GM12864 (cell line): ENCODE results near the gene TTC27.
A peak's percentile ranks its signal among the peaks of the same experiment; 100 is the strongest.

Experiments used
- DNase-seq: peaks from one replicate; pipeline ENCODE4 v3.0.0-alpha.2; 2011; ENCODE audit warnings: low read depth
- H3K4me3 ChIP-seq: 2 replicates; pipeline ENCODE4 v1.5.1; 2011; ENCODE audit warnings: mild to moderate bottlenecking, low read depth, low read length, control low read depth
- TF ChIP-seq, protein P1 (sequence below): IDR thresholded peaks from 2 replicates; pipeline ENCODE4 v1.5.1; 2011; ENCODE audit warnings: low read depth, mild to moderate bottlenecking, moderate library complexity, low read length, control low read depth, inconsistent platforms; ENCODE audit errors: missing control alignments

Gene TTC27

DNA sequence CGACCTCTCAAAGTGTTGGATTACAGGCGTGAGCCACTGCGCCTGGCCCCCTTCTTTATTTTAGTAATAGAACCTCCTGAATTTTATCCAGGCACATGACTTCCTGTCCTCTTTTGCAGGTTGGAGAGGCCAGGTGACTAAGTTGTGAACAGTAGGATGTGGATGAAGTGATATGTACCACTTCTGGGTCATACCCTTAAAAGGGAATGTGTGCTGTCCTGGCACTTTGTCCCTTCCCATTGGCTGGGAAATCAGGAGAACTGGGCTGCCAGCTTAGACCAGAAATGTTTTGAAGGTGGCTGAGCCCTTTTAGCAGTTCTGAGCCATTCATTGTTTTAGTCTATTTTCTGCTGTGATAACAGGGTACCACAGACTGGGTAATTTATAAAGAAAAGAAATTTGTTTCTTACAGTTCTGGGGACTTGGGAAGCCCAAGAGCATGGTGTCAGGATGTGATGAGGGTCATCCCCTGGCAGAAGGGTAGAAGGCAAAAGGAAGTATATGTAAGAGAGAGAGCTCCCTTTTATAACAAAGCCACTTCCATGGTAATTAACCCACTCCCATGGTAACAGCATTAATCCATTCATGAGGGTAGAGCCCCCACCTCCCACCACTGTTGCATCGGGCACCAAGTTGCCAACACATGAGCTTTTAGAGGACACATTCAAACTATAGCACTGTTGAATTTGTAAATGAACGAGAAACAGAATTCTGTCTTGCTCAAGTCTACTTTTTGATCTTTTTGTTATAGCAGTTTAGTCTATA, 79.1 kb downstream of the TTC27 start:
- DNase-seq, result no peak
- TF ChIP-seq, protein P1, sequence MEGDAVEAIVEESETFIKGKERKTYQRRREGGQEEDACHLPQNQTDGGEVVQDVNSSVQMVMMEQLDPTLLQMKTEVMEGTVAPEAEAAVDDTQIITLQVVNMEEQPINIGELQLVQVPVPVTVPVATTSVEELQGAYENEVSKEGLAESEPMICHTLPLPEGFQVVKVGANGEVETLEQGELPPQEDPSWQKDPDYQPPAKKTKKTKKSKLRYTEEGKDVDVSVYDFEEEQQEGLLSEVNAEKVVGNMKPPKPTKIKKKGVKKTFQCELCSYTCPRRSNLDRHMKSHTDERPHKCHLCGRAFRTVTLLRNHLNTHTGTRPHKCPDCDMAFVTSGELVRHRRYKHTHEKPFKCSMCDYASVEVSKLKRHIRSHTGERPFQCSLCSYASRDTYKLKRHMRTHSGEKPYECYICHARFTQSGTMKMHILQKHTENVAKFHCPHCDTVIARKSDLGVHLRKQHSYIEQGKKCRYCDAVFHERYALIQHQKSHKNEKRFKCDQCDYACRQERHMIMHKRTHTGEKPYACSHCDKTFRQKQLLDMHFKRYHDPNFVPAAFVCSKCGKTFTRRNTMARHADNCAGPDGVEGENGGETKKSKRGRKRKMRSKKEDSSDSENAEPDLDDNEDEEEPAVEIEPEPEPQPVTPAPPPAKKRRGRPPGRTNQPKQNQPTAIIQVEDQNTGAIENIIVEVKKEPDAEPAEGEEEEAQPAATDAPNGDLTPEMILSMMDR, result no peak

DNA sequence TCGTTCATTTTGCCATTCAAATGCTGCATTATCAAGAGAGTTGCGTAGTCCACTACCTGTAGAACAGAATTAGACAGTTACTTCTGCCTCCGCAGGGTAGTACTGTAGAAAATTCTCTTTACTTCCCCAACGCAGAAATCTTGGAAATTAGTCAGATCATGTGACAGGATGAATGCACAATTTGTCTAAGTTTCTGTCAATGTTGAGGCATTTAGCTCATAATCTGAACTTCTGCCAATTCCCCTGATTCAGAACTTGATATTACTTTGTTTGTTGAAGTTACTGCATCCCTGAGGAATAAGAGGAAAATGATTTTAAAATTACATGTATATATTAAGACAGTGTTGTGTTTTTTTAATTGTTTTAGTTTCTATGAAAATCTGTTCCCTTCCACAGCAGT, 83.4 kb downstream of the TTC27 start:
- no peak overlapping the region for H3K4me3 ChIP-seq
- no peak for DNase-seq
- TF ChIP-seq, protein P1, result no peak

More for the DNA sequence above, 79.1 kb downstream of the TTC27 start:
- H3K4me3 ChIP-seq, result no peak overlapping the region

DNA sequence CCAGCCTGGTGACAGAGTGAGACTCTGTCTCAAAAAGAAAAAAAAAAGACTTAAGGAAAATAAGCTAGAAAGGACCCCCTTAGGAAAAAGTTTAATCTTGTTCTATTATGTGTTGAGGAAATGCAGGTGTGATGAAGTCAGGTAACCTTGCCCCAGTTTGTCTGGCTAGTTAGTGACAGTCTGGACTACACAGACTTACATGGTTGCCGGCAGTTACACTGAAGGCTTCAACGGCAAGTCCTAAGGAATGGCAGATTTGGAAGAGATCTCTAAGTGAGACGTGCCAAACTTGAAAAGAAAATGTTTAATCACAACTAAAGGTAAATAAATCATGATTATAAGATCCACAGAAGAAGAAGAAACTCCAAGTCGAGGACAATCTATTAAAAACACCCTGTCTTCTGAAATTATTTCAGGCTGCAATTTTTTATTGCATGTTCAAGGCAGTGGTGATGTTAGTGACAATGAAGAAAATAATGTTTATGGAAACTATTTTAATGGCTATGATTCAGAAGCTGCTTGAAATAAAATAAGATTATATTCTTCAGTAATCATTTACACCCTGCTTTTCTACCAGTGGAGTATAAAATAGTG, 84.2 kb downstream of the TTC27 start:
- TF ChIP-seq, protein P1, result no peak
- no peak overlapping the region for H3K4me3 ChIP-seq
- no peak for DNase-seq

DNA sequence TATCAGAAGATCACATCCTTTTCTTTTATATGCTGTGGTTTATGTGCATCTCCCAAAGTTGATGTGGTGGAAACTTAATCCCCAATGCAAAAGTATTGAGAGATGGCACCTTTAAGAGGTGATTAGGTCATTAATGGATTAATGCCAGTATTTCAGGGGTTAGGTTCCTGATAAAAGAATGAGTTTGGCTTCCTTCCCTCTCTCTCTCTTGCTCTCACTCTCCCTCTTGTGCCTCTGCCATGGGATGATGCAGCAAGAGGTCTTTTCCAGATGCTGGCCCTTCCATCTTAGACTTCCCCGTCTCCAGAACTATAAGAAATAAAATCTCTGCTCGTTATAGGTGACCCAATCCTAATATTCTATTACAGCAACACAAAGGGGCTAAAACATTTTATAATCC, 85.0 kb downstream of the TTC27 start:
- no peak overlapping the region for H3K4me3 ChIP-seq
- TF ChIP-seq, protein P1, result no peak
- DNase-seq, result no peak

DNA sequence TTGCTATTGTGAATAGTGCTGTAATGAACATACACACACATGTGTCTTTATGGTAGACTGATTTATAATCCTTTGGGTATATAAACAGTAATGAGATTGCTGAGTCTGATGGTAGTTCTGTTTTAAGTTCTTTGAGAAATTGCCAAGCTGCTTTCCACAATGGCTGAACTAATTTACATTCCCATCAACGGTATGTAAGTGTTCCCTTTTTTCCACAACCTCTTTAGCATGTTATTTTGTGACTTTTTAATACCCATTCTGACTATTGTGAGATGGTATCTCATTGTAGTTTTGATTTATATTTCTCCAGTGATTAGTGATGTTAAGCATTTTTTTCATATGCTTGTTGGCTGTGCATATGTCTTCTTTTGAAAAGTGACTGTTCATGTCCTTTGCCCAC, 86.7 kb downstream of the TTC27 start:
- TF ChIP-seq, protein P1, result no peak
- H3K4me3 ChIP-seq, result no peak overlapping the region
- no peak for DNase-seq

DNA sequence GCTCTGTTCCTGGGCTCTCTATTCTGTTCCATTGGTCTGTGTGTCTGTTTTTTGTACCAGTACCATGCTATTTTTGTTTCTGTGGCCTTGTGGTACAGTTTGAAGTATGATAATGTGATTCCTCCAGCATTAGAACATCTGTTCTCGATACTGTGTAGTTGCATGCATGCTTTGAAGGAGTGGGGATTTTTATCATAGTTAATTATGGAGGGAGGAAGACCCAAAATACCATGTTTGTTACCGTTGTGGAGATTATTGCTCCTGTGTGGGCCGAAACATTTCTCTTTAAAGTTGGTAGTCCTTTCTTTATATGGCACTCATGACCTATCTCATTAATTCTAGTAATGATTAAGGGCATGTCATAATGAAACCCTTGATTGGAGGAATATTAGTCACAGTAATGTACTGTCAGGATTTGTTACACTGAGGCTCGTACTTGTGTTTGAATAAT, 87.6 kb downstream of the TTC27 start:
- peak; percentile 27 for DNase-seq
- H3K4me3 ChIP-seq, result no peak overlapping the region
- TF ChIP-seq, protein P1, result no peak
